Measurements from ENCODE around the gene AQP12B. TPM values are rescaled to one million over a fixed set of nuclear protein-coding genes. Genes with fewer than 3 reads are reported as not detected.

AQP12B gene, protein sequence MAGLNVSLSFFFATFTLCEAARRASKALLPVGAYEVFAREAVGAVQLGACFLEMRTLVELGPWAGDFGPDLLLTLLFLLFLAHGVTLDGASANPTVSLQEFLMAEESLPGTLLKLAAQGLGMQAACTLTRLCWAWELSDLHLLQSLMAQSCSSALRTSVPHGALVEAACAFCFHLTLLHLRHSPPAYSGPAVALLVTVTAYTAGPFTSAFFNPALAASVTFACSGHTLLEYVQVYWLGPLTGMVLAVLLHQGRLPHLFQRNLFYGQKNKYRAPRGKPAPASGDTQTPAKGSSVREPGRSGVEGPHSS
- not detected in 2 replicates for total RNA-seq

GRCh38 chr2:240682431-240683224, at the start of gene AQP12B:
TSS of gene AQP12B (minus strand) at chr2:240682885. CDS start at chr2:240682837, 48 bp downstream.

DNA sequence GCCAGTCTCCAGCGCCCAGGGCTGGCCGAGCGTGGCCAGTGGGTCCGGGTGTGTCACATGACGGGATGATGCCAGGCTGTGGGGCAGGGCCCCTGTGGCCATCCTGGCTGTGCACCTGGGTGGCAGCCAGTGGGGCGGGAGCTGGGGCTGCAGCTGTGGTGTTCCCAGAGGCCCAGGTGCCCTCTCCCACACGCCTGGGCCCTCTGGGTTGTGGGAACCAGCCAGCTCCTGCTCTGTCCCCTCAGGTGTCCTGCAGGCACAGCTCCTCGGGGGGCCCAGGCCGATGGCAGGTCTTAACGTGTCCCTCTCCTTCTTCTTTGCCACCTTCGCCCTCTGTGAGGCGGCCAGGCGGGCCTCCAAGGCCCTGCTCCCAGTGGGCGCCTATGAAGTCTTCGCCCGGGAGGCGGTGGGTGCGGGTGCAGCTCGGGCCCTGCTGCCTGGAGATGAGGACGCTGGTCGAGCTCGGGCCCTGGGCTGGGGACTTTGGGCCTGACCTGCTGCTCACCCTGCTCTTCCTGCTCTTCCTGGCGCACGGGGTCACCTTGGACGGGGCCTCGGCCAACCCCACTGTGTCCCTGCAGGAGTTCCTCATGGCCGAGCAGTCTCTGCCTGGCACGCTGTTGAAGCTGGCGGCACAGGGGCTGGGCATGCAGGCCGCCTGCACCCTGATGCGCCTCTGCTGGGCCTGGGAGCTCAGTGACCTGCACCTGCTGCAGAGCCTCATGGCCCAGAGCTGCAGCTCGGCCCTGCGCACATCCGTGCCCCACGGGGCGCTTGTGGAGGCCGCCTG, 9.1 kb upstream of the AQP12B start, which contains the start of gene AQP12A:
Gene AQP12A, plus strand, starts transcription at position 236 of the 790 bp plus-strand sequence. Its CDS starts 48 bp downstream, at position 284.

Small RNA genes within 50 kb of the gene (small RNA-seq; reads per million reads assigned to genes)
- gene AC011298.3: not detected

Other genes with a start within 250 kb of the AQP12B start
- 72.6 and 85.3 TPM in 2 replicates for gene GPC1, start 247.2 kb downstream of the AQP12B start, total RNA-seq
- 8.9 and 15.3 TPM in 2 replicates for gene ANKMY1, start 124.9 kb downstream of the AQP12B start, total RNA-seq
- 4.7 and 5.3 TPM in 2 replicates for gene DUSP28, start 122.5 kb downstream of the AQP12B start, total RNA-seq
- gene RNPEPL1, start 114.4 kb downstream of the AQP12B start, total RNA-seq: 14.1 and 17.2 TPM in 2 replicates
- gene CAPN10, start 96.2 kb downstream of the AQP12B start, total RNA-seq: 16.9 and 17.5 TPM in 2 replicates
- 0.22 and 0.39 TPM in 2 replicates for gene GPR35, start 57.4 kb downstream of the AQP12B start, total RNA-seq
- not detected in 2 replicates for gene AQP12A, start 9.0 kb upstream of the AQP12B start, total RNA-seq
- under 0.01 TPM in 1 of 2 replicates, not detected in the other for gene KIF1A, start 137.3 kb upstream of the AQP12B start, total RNA-seq
- not detected in 2 replicates for gene AGXT, start 185.9 kb upstream of the AQP12B start, total RNA-seq
- not detected in 2 replicates for gene MAB21L4, start 213.3 kb upstream of the AQP12B start, total RNA-seq
- gene CROCC2, start 223.5 kb upstream of the AQP12B start, total RNA-seq: not detected in 2 replicates

All from placental epithelial cell (primary cell).